Mammary epithelial cell (primary cell): ENCODE data around the gene CYP4F8.

Experiments
- EZH2 ChIP-seq: IDR thresholded peaks from 2 replicates; pipeline ENCODE4 v1.6.1; 2012; ENCODE audit warnings: low read length, inconsistent platforms, borderline replicate concordance
- TF ChIP-seq, protein P1 (sequence below), 2 donors: IDR thresholded peaks in 1 of 2; conservative IDR thresholded peaks in 1 of 2; 2 replicates each; pipeline ENCODE4 v1.5.1; 2011 to 2012; ENCODE audit warnings: inconsistent platforms in 2 of 2, low read length in 2 of 2, mild to moderate bottlenecking in 2 of 2, control low read depth in 1 of 2, low read depth in 1 of 2; ENCODE audit not compliant: insufficient read depth in 1 of 2; ENCODE audit errors: extremely low read depth in 1 of 2

DNA sequence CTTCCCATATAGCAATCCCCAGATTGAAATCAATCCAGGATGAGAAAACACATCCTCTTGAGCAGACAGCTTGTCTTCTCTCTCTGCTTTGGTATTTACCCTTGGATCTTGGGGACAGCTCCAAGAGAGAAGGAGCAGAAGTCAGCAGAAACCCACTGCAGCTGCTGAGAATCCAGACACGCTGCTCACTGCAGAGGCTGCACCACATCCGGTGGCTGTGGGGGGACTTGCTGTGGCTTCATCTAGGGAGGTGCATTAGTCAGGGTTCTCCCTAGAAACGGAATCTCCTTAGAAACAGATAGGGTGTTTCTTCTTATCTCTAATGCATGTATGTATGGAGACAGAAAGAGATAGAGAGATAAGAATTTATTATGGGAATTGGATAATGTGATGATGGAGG, 60.5 kb downstream of the CYP4F8 start:
- TF ChIP-seq, protein P1, sequence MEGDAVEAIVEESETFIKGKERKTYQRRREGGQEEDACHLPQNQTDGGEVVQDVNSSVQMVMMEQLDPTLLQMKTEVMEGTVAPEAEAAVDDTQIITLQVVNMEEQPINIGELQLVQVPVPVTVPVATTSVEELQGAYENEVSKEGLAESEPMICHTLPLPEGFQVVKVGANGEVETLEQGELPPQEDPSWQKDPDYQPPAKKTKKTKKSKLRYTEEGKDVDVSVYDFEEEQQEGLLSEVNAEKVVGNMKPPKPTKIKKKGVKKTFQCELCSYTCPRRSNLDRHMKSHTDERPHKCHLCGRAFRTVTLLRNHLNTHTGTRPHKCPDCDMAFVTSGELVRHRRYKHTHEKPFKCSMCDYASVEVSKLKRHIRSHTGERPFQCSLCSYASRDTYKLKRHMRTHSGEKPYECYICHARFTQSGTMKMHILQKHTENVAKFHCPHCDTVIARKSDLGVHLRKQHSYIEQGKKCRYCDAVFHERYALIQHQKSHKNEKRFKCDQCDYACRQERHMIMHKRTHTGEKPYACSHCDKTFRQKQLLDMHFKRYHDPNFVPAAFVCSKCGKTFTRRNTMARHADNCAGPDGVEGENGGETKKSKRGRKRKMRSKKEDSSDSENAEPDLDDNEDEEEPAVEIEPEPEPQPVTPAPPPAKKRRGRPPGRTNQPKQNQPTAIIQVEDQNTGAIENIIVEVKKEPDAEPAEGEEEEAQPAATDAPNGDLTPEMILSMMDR (conservative IDR thresholded peaks at IDR 0.05 in 1 of 2, IDR thresholded peaks at IDR 0.05 in 1 of 2; ENCODE audit: extremely low read depth in 1 of 2, insufficient read depth in 1 of 2, low read depth in 1 of 2, low read length in 2 of 2), result no peak
- TF ChIP-seq EZH2, result no peak
